GM21619 (cell line): ENCODE data around the gene OR2T8.

Experiments used
- ATAC-seq: cut with Tn5 transposase; IDR thresholded peaks from one replicate; pipeline ENCODE4 v1.9.1; 2021; ENCODE audit not compliant: unreplicated experiment

The OR2T8 gene

GRCh38 chr1:247953408-247953807, 33.4 kb downstream of the OR2T8 start:
- no peak for ATAC-seq

- ATAC-seq, result no peak
Observed at GRCh38 chr1:247961791-247962190, 41.7 kb downstream of the OR2T8 start.

- no peak for ATAC-seq
Observed at GRCh38 chr1:247962911-247963588, 43.0 kb downstream of the OR2T8 start.

- ATAC-seq, result no peak
Observed at GRCh38 chr1:247964933-247965332, 44.9 kb downstream of the OR2T8 start, which contains the start of gene OR2AK2. OR2AK2 (plus strand) TSS chr1:247965233; CDS start chr1:247965377, 144 bp downstream.

GRCh38 chr1:247966532-247967204, 46.6 kb downstream of the OR2T8 start:
- peak; percentile 77 for ATAC-seq
